GM21423 (cell line): ENCODE measurements around the gene GLCCI1.
A peak's percentile ranks its signal among the peaks of the same experiment; 100 is the strongest.
"Not testable (repeated sequence)": the region's sequence is repeated elsewhere in the genome, so short reads cannot be mapped to it uniquely, and the experiment has no call there.

Experiments used
- ATAC-seq: cut with Tn5 transposase; IDR thresholded peaks from one replicate; pipeline ENCODE4 v1.9.1; 2021; ENCODE audit warnings: mild to moderate bottlenecking, moderate library complexity; ENCODE audit not compliant: unreplicated experiment

The GLCCI1 gene

DNA sequence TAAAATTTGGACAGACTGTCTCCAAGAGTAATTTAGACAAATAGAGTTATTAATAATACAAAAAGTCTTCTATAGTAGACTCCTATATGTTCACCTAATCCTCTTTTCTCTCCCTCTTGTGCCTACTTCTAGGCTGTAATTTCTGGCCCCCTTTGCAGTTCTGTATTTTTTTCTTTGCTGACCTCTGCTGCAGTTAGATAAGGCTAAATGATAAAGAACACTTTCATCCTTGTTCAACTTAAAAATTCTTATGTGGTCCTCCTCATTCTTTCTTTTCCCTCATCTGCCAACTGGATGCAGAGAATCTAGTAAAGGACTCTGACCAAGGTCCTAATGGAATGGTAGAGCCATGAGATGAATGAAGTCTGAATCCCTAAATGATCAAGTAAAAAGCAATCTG is 20.1 kb downstream of the GLCCI1 start:
- ATAC-seq, result no peak

DNA sequence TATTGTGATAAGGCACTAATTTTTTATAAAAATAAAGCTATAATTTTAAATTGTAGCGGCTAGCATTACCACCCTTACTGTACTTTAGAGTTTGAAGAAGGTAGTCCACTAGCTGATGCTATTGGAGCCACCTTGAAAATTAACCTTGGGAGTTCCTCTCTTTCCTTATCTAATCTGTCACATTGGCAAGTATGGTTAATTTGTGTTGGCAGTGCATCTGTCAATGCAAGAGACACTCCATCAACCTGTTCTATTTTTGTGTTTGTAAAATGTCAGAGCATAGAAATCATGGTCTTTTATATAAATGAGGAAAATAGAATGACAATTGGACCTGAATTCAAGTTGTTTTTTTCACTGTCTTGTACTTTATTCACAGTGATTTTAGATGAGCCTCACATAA is 20.5 kb downstream of the GLCCI1 start:
- no peak for ATAC-seq

DNA sequence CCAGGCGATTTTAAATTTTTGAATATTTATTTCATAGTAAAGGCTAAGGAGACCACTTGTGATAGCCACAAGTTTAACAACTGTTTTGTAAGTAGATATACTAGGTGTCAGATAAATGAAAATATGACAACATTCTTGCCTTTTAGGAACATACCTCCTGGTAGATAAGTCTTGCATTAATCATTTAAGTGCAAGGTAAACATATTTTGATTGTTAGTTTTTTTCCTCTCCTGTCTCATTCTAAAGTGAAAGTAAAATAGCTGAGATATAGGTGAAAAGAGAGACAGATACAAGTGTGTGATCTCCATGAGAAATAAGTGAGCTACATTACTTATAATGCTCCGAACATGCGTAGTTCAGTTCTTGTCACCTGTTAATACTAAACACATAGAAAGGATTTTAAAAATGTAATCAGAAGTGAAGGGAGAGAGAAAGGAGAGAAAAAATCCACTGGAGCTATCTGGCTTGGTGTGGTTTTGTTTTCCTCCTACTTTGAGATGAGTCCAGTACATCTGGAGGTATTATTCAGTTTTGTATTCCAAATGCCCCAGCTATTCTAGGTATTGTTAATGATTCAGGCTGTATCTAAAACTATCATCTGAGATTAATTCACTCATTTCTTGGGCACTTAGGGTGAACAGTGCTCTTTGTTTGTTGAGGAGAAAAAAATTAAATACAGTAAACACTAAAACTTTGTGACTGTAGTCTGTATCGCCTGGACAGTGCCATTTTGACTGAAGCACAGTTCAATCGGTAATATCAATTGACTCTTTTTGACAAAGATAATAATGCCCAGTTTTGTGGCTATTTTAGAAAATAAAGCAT is 21.2 kb downstream of the GLCCI1 start:
- ATAC-seq, result no peak

DNA sequence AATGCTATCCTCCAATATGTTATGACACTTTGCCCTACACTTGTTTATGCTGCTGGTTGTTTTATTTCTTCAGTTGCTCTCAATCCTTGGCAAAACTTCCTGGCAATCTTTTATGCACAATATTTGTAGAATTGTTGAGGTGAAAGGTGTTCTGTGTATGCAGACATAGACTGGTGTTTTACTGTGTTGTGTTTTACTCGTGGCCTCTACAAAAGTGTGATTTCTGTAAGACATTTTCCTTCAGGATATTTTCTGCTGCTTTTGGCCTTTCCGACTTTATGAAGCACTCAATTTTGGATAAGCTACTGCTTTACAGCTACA is 21.8 kb downstream of the GLCCI1 start:
- ATAC-seq, result no peak

DNA sequence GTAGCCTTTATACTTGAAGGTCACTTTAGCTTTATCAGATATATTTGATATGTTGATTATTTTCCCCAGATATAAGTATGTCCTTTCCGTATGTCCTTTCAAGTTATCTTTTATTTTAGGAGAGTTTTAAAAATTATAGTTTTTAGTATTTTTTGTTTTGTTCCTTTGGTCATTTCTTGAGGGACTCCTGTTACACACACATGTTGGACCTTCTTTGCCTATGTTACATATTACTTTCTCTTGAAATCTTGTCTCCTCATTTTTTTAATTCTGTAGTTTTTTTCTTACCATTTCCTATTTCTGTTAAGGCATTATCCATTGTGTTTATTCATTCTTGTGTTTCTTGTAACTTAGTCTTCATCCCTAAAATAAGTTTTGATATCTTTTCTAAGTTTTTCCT is 23.9 kb downstream of the GLCCI1 start:
- ATAC-seq, result no peak

DNA sequence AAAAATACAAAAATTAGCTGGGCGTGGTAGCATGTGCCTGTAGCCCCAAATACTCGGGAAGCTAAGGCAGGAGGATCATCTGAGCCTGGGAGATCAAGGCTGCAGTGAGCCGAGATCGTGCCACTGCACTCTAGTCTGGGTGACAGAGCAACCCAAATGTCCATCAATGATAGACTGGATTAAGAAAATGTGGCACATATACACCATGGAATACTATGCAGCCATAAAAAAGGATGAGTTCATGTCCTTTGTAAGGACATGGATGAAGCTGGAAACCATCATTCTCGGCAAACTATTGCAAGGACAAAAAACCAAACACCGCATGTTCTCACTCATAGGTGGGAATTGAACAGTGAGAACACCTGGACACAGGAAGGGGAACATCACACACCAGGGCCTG is 26.8 kb downstream of the GLCCI1 start:
- ATAC-seq, result not testable (repeated sequence)

DNA sequence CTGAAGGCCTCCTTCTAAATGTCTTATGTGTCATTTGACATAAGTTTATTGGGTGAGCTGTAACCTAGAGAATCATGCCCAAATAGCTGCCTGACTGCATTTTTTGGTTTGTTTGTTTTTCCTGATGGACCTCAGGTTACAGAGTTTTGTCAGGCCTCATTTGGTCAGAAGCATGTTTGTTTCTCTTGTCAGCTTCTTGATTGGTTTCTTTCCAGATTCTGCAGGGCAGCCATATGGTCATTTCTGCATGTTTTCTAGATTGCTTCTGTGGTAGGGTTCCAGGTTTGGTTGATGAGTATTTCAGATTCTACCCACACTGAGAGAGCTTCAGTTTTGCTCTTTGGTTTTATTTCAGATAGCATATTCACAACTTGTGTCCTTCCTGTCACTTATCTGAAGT is 28.0 kb downstream of the GLCCI1 start:
- no peak for ATAC-seq

DNA sequence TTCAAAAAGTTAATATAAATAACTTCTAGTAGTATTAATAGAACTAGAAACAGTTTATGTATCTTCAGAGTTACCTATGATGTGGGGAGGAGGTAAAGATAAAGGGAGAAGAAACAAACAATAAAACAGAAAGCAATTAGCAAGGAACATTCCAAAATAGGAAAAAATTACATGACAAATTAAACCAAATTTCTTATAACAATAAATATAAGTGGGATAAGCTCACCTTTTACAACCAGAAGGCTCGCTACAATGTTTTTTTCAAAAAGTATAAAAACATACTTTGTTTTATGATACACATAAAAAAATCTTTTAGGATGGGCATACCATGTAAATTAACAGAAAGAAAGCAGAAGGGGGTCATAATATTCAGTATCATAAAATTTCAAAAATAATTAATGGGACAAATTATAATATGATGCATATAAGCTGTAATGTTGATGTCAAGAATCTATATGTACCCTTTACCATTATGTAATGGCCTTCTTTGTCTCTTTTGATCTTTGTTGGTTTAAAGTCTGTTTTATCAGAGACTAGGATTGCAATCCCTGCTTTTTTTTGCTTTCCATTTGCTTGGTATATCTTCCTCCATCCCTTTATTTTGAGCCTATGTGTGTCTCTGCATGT is 31.8 kb downstream of the GLCCI1 start:
- no peak for ATAC-seq

DNA sequence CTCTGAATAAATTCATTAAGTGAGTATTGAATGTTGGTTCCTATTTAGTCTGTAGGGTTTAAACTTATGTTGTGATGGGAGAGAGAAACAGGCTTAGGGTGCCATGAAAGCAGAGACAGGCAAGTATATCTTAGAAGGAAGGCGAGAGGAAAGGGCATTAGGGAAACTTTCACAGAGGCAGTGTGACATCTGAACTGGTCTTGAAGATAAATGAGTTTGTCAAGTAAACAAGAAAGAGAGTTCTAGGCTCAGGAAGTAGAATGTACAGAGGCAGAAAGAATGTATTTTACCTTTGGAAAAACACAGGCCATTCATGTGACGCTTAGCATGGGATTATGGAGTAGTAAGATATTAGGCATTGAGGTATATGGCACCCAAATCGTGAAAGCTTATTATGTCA is 34.5 kb downstream of the GLCCI1 start:
- no peak for ATAC-seq

DNA sequence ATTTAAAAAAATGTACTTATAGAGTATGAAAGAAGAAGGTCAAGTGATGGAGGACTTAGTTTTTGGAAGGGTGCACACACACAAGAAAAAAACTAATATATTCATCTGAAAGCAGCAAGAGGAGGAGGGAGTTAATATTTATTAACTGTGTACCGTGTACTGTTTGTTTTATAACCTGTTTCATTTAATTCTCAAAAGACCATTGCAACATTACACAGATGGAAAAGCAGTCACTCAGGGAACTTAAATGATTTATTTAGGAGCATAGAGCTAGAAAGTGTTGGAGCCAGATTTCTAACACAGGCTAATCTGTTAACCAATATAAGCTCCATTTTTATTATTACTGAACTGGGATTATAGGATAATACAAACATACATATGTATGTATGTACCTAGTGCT is 36.7 kb downstream of the GLCCI1 start:
- no peak for ATAC-seq

DNA sequence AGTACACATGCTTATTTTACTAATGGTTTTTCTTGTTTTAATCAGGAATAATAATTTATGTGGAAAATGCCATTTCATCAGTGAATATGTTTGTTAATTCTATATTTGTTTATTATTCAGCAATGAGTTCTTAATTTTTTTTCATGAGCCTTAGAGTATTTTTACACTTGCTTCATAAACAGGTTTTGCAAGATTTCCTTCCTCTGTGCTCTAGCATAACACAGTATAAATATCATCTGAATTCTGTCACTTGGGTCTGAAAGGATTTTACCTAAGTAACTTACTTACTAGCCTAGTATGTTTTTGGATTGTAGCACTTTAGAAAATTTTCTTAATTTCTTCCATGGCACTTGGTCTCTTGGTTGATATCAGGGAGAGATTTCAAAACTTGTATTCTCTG is 45.8 kb downstream of the GLCCI1 start:
- ATAC-seq, result no peak

DNA sequence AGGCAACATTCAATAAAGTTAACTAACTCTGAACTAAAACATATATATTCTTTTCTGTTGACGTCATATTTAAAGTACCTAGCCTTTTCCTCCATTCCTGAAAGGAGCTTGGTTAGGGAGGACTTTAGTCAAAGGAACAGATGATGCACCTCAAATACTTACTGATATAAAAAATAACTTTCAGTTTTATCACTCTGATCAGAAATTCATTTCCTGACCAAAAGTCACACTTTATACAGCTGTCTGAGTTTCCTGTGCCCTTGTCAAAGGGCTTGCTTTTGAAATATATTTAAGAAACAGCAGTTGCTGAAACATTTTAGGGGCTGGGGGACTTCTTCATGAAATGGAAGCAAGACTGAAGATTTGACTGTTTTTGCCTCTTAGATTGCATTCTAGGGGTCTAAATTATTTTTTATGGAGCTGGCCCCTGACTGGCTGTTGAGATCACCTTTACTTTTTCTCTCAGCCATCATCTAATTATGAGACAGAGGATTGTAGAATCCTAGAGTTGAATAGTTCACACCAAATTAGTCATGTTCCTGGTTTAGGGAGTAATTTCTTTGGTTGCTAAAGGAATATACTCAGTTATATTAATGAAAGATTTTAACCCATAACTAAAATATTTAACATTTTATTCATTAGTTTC is 46.6 kb downstream of the GLCCI1 start:
- ATAC-seq, result no peak

DNA sequence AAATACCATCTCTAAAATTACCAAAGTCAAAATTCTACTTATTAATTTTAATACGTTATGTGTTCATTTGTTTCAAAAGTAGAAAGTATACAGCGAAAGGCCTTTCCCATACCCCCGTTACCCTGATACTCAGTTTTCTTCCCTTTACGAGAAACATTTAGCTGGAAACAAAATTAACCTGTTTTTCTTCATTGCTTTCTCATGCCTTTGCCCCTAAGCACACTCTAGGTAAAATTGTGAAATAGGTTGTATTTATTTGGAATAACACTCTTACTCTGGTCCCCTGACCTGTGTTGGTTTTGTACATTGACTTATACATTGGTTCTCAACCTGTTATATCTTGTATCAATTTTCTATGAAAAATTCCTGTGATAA is 47.1 kb downstream of the GLCCI1 start:
- ATAC-seq, result no peak

DNA sequence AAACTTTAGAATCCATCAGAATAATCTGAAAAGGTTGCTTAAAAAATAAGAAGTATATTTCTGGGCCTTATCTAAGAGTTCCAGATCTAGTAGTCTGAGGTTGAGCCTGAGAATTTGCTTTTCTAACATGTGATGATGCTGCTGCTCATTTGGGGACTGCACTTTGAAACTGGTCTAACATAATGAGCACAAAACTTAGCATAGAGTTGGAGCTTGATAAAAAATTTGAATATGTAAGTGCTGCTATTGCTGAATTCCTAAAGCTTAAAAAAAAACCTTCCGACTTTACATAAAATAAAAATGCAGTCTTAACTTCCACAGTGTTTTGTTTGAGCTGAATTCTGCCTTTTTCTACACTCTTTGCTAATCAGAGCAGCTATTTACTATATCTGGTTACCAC is 48.8 kb downstream of the GLCCI1 start:
- ATAC-seq, result no peak

DNA sequence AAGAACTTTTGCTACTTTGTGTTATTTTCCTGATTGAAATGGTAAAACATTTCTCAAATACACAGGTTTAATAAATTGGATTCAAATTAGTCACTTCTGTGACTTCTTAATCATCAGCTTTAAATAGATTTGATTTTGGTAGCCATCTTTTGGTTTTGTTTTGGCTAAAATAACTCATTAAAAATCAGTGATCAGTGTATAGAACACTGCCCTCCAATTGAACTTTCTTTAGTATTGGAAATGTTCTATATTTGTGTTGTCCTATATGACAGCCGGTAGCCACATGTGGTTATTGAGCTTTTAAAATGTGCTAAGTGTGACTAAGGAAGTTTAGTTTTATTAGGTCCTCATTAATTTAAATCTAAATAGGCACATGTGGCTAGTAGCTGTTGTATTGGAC is 50.4 kb downstream of the GLCCI1 start:
- no peak for ATAC-seq

DNA sequence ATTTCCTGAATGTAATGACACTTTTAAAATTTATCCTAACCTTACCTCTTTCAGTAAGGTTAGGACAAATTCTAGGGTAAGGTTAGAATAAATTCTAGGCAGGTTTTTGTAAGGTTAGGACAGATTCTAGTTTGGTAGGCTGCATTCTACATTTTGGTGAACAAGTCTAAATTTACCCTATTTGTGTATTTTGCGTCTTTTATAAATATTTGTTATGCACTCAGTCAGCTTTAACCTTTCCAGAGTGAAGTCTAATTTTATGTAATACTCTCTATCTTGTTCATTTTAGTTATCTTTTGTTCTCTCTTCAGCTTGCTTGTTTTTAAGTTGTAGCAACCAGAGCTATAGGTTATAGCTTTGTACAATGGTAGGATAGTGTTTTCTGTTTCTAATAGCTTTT is 54.0 kb downstream of the GLCCI1 start:
- ATAC-seq, result no peak

DNA sequence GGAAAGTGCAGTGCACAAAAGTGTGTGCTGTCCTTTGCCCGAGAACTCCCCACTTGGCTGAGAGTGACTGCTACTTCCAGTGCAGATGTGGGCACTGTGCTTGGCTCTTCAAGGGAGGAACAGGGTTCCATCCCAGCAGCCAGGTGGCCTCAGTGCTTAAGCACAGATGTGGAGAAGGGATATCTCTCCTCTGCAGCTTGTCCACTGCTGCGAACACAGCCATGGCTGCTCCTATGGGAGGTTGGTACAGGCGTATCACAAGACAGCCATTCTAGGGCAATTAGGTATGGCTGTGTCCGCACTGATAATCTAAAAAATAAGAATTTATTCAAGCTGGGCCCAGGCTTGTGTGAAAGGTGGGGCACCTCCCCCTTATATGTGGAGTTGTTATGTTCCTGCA is 66.6 kb downstream of the GLCCI1 start:
- ATAC-seq, result no peak

DNA sequence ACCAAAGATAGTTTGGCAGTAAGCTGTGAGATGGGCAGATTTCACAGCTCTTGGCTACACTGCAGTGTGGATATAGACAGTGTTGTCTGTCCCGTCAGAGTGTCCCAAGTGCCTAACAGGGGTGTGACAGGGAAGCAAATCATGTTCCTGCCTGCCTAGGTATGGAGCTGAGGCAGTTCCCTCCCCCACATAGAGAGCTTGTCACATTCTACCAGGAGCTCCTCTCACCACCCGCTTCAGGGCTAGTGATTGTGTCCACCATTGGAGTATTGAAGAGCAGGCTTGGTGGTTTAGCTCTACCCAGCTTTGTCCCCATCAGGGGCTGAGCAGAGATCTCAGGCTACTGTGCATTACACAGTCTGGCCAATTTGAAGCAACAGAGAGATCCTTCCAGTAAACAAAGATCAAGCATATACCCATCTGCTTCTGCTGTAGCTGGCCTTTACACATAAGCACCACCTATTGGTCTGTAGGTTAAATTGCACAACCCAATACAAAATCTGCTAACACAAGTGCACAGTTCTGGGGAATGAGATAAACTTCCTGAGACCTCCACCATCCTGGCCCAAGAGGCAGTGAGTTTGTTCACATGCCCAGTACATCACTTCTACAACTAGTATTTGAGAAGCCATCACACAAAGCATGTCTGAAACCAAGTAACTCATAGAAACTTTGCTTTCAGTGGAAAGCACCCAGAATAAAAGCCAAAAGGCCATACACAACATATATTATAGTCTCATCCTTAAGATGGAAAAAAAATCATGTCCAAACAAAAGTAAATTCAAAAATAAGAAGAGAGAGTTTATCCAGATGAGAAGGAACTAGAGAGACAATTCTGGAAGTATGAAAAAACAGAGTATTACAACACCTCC is 67.3 kb downstream of the GLCCI1 start:
- peak; percentile 56 for ATAC-seq

DNA sequence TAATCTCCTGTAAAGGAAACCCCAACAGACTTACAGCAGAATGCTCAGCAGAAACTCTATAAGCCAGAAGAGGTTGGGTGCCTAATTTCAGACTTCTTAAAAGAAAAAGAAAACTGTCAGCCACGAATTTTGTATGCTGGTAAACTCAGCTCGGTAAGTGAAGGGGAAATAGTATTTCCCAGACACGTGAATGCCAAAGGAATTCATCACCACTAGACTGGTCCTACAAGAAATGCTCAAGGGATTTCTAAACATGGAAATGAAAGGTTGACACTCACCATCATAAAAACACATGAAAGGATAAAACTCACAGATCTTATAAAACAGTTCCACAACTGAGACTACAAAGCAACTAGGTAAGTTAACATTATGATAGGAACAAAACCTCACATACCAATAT is 68.6 kb downstream of the GLCCI1 start:
- ATAC-seq, result no peak

DNA sequence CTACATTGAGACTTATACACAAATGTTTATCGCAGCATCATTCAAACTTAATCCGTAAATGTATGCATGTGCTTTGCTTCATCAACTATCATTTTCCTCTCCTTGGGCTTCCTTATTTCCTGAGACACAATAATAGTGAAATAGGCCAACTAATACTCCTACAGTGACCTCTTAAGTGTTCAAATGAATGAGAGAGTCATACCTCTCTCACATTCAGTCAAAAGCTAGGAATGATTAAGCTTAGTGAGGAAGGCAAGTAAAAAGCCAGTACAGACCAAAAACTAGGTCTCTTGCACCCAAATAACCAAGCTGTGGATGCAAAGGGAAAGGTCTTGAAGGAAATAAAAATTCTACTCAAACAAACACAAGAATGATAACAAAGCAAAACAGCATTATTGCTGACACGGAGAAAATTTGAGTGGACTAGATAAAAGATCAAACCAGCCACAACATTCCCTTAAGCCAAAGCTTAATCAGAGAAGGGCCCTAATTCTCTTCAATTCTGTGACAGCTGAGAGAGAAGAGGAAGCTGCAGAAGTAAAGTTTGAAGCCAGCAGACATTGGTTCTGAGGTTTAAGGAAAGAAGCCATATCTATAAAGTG is 72.3 kb downstream of the GLCCI1 start:
- ATAC-seq, result no peak
